Stimulated activated CD8-positive, alpha-beta memory T cell treated with anti-CD3 and anti-CD28 coated beads, Interleukin-7, amount 100 ng/mL, for 4 hours (primary cell): ENCODE measurements around the gene VPREB1.
"Not testable (repeated sequence)": the region's sequence is repeated elsewhere in the genome, so short reads cannot be mapped to it uniquely, and the experiment has no call there.

Experiments used
- DNase-seq, 2 donors: peaks; one replicate each; pipeline ENCODE4 v3.0.0-alpha.2; 2020; ENCODE audit warnings: low read depth in 2 of 2

VPREB1 gene

DNA sequence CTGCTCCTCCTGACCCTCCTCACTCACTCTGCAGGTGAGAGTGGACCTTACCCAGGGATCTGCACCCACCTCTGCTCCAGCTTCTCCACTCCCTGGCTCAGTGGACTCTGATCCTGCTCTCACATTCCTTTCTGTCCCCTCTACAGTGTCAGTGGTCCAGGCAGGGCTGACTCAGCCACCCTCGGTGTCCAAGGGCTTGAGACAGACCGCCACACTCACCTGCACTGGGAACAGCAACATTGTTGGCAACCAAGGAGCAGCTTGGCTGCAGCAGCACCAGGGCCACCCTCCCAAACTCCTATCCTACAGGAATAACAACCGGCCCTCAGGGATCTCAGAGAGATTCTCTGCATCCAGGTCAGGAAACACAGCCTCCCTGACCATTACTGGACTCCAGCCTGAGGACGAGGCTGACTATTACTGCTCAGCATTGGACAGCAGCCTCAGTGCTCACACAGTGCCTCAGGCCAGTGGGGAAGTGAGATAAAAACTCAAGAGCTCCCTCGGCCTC, 29.7 kb upstream of the VPREB1 start:
- DNase-seq, result no peak

DNA sequence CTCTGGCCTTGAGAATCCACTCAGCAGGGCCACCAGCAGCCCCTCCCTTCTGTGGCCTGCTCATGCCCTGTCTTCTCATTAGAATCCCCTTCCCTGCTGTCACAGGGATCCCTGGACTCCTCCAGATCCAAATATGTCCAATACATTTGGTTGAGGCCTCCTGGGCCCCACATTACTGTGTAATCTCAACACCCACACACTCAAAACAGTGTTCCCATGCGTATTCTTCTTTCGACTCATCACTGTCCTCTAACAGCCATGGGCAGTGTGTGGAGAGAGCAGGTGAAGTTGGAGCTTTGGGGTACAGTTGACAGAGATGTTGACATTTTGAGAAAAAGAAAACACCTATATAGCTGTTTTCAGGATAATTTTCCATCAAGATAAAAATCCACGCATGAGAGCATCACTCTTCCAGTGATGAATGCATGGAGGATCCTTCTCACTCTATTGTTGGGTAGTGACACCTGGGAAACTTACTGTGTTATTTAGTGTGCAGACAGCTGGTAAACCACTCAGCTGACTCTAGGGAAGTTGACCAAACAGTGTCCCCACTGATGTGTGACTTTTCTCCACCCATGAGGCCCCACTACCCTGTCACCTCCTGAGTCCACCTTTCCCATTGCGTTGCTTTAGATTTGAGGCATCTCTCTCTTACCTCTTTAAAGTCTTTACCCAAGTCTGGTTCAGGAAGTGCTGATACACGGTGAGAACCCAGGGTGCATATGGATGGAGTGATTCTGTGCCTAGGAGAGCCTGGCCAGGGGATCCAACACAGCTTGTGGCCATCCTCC, 28.7 kb upstream of the VPREB1 start:
- no peak for DNase-seq

DNA sequence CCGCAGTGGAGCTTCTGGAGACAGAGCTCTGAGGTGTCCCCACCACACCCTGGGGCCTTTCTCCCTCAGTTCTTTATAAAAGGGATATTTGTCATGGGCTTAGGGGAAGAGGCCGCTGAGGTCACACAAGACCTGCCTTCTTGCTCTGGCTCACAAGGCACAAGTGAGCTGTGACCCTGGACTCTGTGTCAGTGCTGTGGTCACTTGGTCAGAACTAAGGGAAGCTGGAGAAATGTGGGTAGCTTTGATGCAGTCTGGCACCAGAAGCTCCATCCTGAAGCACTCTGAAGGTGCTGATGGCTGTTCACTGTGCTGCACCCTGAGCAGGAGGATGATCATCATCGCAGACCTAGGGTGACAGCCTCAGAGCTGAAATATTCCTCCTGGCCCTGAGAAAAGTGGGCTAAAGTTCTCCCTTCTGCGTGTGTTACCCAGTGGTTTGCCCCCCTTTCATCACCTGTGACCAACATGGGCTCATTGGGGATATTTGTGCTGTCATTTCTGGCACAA, 28.1 kb upstream of the VPREB1 start:
- DNase-seq, result no peak

DNA sequence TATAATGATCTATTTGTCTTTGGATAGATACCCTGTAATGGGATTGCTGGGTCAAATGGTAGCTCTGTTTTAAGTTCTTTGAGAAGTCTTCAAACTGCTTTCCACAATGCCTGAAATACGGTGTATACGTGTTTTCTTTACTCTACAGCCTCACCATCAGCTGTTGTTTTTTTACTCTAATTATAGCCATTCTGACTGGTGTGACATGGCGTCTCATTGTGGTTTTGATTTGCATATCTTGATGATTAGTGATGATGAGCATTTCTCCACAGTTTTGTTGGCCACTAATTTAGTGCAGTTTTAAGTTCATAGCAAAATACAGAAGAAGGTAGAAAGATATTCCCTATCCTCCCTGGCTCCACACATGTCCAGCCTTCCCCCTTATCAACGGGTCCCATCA, 26.3 kb upstream of the VPREB1 start:
- DNase-seq, result no peak

DNA sequence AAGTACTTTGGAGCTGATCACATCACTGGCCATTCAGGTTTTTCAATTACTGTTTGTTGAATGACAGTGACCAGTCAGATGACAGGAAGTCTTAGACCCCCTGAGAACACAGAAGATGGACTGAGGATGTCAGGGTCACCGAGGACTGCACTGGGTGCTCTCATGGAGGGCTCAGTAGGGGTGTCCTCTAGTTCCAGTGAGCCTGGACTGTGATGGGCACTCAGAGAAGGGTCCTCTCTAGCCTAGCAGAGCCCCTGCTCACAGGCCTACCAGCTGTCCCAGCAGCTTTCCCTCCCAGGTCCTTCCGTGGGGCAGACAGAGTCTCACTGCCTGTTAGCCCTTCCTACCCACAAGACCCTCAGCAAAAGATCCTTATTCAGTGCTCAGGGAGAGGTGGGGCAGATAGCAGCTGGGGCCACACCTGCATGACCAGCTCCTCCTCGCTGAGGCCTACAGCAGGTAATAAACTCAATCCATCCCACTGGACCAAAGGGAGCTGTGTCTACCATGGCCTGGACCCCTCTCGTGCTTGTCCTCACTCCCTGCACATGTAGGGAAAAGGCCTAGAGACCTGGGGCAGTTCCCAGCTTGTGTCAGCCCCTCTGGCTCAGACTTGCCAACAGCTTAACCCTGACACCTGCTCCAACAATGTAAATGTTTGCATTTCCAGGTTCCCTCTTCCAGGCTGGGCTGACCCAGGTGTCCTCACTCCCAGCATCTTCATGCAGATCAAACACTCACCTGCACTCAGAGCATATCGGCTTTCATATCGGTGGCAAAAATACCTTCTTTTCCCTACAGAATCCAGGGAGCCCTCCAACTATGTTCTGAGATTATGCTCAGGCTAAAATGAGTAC, 25.2 kb upstream of the VPREB1 start:
- no peak for DNase-seq

DNA sequence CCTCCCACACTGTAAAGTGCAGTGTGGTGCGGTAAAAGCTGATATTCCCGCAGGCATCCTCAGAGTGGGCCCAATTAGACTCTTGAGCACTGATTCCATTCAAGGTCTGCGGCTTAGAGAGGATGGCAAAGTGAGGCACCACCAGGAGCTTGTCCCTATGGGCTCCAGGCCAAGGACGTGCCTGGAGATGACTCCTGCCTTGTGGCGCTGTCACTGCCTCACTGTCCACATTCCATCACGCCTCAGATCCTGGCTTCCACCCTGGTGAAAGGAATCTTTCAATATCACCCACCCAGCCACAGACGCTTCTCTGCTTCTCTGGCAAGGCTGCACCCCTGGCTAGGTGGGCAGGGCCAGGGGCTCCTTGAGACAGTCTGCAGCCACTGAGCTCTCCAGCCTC, 23.5 kb upstream of the VPREB1 start:
- DNase-seq, result not testable (repeated sequence)

DNA sequence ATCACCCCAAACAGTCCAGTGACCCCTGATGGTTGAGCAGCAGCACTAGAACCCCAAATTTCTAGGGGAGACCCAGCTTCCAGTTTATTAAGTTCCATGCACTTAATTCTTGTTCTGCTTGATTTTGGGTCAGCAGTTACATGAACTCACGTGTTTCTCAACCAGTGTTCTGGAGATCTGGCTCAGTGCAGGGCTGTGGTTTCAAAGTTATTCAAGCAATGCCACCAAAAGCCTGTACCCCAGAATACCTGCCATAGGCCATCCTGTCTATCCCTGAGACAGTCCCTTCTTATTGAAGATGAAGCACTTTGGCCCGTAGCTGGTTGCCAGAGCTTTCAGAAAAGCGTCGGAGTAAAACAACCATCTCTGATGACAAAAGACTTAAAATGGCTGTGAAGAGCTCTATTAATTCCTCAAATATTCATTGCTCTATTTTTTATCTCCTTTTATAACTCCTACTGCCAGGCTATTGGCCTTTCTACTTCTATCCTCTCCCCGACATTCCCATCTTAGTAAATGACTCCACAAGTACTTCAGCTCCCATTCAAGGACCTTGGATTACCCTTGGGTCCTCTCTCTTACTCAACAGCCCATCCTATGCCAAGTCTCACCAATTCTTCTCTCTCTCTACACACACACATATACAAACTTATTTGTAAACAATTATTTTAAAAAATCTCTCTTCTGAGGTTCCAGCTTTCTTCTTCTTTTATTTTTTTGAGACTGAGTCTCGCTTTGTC, 18.0 kb upstream of the VPREB1 start:
- no peak for DNase-seq

DNA sequence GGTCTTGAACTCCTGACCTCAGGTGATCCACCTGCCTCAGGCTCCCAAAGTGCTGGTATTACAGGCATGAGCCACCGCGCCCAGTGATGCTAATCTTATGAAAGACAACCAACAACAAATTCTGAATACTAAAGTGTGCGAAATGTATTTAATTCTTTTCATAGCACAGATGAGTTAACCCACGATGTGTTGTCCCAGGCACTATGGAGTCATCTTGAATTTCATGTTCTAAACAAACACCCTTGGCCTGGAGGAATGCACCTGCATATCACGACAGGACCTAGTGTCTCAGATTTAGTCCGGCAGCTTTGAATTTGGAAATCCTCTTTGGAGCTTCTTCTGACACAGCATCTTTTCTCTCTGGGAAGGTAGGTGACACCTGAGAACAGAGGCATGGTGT, 16.2 kb upstream of the VPREB1 start:
- no peak for DNase-seq

DNA sequence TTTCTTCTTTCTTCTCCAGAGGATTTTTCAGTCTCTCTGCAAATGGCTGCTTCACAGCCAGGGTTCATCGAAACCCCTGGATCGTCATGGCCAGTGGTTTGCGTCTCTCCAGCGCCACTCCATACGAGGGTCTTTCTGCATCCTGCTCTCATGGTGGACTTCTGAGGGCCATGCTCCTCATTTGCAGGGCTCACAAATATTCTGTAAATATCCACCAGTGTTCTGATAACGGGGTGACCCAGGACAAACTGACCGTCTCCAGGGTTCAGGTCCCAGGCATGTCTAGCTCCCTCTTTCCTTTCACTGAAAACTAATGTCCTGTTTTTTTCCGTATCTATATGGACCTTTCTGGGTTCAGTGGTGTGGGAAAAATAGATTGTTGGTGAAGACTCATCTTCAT, 15.7 kb upstream of the VPREB1 start:
- no peak for DNase-seq

DNA sequence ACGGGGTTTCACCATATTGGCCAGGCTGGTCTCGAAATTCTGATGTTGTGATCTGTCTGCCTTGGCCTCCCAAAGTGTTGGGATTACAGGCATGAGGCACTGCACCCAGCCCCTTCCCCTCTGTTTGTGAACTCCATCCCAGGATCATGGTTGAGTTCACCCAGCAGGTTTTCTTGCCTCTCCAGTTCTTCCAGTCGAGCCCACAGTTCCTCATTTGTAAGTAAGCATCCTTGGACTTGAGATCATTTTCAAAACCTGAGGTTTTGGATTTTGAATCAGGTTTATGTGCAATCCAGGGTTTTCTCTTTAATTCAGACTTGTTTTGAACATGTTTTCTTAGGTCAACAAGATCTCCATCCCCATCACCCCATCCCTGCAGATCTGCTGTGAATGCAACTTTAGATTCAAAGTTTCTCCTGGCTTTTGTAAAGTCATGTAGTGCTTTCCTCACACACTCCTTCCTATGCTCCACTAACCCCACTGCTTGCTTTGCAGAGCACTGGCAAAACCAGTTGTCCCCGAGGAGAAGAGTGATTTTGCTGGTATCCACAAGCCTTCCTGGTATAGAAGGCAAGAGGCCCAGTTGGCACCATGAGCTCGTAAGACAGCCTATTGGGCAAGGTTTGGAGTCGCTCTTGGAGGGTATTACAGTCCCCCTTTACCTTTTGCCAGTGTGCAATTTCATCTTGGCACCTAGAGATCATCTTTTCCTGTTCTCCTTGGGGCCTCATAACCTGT, 14.7 kb upstream of the VPREB1 start:
- DNase-seq, result no peak

DNA sequence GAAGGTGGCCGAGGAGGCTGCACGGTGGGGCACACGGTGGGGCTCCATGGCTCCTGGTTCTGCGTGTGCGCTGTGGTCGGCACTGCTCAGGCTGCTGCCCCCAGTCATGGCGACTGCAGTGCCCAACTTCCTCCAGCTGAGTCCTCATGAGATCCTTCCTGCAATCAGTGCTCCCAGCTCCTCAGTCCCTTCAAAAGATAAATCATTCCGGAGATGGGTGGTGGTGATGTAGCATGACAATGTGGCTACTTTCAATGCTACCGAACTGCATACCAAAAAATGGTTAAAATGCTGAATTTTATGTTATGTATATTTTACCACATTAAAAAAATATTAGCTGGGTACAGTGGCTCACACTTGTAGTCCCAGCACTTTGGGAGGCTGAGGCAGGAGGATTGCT, 14.1 kb upstream of the VPREB1 start:
- DNase-seq, result no peak

DNA sequence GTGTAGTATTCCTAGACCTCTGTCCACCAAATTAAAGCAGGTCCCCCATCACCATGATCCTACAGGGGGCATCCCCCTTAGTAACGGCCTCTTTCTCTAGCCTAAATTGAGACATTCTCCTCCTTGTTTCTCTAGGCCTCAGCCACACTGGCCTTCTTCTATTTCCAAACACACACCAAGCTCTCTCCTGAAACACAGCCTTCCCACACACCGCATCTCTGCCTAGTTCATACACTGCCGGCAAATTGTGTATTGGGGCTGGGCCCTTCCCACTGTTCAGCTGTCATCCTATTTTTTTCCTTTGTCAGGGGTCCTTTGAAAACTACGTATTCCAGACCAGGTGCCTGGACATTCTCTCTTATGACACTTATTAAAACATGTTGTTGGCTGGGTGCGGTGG, 11.5 kb upstream of the VPREB1 start:
- no peak for DNase-seq

DNA sequence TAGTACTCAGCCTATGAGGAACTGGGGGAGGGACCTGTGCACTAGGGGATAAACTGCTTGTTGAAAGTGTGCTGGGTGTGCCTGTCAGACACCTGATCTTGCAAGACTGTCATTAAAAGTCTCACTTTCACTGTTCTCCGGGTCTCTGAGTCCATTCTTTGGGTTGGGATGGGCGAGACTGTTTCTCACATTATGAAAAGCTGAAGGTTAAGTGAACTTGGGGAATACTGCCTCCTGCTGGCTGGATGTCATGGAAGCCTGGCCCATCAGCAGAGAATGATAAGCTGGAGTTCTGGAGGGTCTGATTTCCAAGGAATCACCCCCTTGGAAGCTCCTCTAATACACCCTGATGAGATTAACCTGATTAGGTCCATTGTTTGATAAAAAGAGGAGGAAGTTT, 9.0 kb upstream of the VPREB1 start:
- DNase-seq, result peak; percentile 5 to 12

DNA sequence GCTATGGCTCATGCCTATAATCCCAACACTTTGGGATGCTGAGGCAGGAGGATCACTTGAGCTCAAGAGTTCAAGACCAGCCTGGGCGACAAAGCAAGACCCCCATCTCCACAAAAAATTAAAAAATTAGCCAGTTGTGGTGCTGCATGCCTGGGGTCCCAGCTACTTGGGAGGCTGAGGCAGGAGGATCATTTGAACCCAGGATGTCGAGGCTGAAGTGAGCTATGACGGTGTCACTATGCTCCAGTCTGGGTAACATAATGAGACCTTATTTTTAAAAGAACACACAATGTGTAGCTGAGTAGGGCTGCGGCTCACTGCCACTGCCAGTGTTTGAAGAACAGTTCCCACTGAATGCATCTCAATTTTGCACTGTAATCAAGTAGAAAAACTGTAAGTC, 7.1 kb upstream of the VPREB1 start:
- no peak for DNase-seq

DNA sequence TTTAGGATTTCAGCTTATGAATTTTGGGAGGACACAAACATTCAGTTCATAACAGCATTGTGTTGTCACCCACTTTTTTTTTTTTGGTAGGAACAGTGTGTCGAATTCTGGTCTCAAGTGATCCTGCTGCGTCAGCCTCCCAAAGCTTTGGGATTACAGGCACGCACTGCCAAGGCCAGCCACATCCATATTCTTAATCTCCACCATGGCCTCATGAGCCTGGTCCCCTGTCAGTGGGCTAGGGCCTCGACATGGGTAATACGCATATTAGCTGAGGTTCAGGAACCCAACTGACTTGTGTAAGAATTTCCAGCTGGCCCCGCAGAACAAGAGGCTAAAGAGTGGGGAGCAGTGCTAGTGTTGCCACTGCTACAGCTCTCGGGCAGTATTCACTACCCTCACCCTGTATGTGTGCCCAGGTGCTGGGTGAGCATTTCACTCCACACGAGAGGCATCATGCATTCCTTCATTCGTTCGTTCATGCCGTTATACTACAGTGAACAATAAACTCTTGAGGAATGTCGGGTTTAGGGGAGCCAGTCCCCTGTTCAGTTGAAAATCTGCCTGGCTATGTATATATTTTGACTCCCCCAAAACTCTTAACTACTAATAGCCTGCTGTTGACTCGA, 5.2 kb upstream of the VPREB1 start:
- no peak for DNase-seq

DNA sequence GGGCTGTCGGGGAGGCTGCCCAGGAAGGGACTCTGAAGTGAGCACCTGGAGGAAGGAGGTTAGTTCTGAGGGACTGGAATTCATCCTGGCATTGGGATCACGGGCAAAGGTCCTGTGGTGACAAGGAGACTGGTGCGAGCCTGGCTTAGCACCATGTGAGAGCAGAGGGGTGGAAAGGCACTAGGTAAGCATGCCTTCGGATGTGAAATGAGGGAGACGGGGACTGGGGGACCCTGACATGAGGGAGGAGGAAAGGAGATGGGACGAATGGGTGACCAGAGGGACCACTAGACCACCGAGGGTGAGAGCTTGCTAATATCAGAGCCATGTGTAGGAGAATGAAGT, 3.1 kb upstream of the VPREB1 start:
- no peak for DNase-seq

DNA sequence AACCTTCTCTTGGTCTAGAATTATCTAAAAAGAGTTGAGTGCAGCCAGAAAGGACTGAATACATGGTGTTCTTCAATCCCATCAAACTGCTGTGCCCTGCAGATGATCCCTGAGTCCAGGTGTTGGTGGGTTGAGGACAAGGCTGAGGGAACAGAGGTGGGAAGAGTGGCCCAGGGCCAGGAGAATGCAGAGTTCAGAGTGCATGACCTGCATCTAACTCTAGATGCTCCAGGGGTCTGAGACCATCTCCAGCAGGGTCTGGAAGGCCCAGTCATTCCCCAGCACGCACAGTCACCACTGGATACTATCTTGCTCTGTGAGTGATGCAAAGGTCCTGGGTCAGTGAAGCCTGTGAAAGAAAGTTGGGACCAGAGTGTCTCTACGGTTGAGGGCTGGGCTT, 2.1 kb upstream of the VPREB1 start:
- no peak for DNase-seq

DNA sequence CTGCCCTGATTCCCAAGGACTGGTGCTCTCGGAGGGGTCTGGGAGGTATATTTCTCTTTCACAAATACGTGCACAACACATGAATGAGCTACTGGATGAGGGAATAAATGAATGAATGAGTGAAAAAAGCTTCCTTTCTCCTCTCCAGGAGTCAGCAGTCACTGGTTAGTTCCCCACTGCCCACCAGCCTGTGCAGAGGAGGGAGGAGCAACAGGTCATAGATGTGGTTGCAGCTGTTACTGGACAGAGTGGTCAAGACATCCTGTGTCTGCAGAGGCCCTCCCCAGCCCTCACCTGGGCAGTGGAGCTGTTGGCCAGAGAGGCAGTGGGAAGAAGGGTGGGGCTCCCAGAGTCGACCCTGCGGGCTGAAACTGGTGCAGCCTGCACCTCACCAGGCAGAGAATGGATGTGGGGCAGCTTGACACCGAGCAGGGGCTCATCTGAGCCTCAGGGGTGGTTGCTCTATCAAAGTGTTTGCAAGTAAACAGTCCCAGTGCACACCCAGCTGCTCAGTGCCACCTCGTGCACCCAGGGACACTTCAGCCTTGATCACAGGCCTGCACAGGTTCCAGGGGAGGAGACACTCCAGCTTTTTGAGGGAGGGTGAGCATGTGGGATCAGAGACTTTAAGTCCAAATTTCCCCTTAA, 1.4 kb upstream of the VPREB1 start:
- DNase-seq, result no peak

DNA sequence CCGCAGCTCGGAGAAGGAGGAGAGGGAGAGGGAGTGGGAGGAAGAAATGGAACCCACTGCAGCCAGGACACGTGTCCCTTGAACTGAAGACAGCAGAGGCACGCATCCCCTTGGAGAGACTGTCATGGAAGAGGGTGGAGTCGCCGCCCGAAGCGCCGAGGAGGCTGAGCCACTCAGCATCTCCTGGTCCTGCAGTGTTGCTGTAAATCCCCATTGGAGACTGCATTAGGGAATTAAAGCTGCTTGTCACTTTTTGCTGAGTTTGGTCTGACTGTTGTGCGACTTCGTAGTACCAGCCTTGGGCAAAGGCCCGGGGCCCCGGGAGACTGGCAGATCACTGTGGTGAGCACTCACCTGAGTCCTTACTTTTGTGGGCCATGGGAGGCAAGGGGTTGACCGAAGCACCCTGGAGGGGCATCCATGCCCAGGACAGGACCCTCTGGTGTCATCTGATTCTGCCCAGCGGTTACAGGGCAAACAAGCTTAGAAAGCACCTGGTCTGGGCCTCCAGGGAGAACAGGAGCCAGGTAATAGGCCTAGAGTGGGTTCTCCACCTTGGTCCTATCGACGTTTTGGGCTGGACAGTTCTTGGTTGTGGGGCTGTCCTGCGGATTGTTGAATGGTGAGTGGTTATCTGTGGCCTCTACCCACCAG, 797 bp downstream of the VPREB1 start:
- DNase-seq, result no peak

DNA sequence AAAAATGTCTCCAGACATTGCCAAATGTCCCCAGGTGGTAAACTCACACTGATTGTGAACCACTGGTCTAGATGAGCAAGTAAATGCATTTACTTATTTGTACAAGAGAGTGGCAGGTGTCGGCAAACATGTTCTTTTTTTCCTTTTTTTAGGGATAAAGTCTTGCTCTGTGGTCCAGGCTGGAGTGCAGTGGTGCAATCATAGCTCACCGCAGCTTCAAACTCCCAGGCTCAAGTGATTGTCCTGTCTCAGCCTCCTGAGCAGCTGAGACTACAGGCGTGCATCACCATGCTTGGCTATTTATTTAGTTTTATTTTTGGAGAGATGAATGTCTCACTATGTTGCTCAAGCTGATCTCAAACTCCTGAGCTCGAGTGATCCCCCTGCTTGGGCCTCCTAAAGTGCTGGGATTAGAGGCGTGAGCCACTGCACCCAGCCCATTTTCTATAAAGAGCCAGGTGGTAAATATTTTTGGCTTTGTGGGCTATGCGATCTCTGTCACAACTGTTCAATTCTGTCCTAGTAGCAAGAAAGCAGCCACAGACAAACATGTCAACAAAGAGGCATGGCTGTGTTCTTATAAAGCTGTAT, 1.4 kb downstream of the VPREB1 start:
- DNase-seq, result no peak
